Measurements from ENCODE around the gene TCF7.
A peak's percentile ranks its signal among the peaks of the same experiment; 100 is the strongest.

Gene TCF7

GRCh38 chr5:134113902-134114875 lies at the start of gene TCF7:
TCF7 (plus strand) TSS chr5:134114681; CDS start chr5:134114907, 226 bp downstream.
- peak; percentile 68 for DNase-seq (ENCODE audit: low spot score)

- no peak for DNase-seq (ENCODE audit: low spot score)
Observed at GRCh38 chr5:134069553-134069952, 44.9 kb upstream of the TCF7 start.

- DNase-seq (ENCODE audit: low spot score) = no peak
Observed at GRCh38 chr5:134070725-134071613, 43.5 kb upstream of the TCF7 start.

- DNase-seq (ENCODE audit: low spot score) = no peak
Observed at GRCh38 chr5:134071614-134072207, 42.8 kb upstream of the TCF7 start.

GRCh38 chr5:134072471-134073210 lies 41.8 kb upstream of the TCF7 start:
- no peak for DNase-seq (ENCODE audit: low spot score)

- peak; percentile 29 for DNase-seq (ENCODE audit: low spot score)
Observed at GRCh38 chr5:134073404-134073803, 41.1 kb upstream of the TCF7 start.

- DNase-seq (ENCODE audit: low spot score) = no peak
Observed at GRCh38 chr5:134075102-134075501, 39.4 kb upstream of the TCF7 start.

- DNase-seq (ENCODE audit: low spot score) = no peak
Observed at GRCh38 chr5:134077926-134078580, 36.4 kb upstream of the TCF7 start.

- DNase-seq (ENCODE audit: low spot score) = no peak
Observed at GRCh38 chr5:134079748-134080581, 34.5 kb upstream of the TCF7 start.

GRCh38 chr5:134082264-134082992 lies 32.1 kb upstream of the TCF7 start:
- no peak for DNase-seq (ENCODE audit: low spot score)

- DNase-seq (ENCODE audit: low spot score) = no peak
Observed at GRCh38 chr5:134083517-134083916, 31.0 kb upstream of the TCF7 start.

GRCh38 chr5:134084022-134084565 lies 30.4 kb upstream of the TCF7 start:
- no peak for DNase-seq (ENCODE audit: low spot score)

GRCh38 chr5:134084570-134084969 lies 29.9 kb upstream of the TCF7 start:
- DNase-seq (ENCODE audit: low spot score) = no peak

- DNase-seq (ENCODE audit: low spot score) = no peak
Observed at GRCh38 chr5:134085411-134085810, 29.1 kb upstream of the TCF7 start.

GRCh38 chr5:134086225-134086942 lies 28.1 kb upstream of the TCF7 start:
- DNase-seq (ENCODE audit: low spot score) = no peak

- no peak for DNase-seq (ENCODE audit: low spot score)
Observed at GRCh38 chr5:134086943-134087305, 27.6 kb upstream of the TCF7 start.

GRCh38 chr5:134088291-134088690 lies 26.2 kb upstream of the TCF7 start:
- DNase-seq (ENCODE audit: low spot score) = no peak

- no peak for DNase-seq (ENCODE audit: low spot score)
Observed at GRCh38 chr5:134088994-134089560, 25.4 kb upstream of the TCF7 start.

All from kidney capillary endothelial cell (primary cell).